Measurements from ENCODE around the gene NUDT6.

NUDT6 gene

DNA sequence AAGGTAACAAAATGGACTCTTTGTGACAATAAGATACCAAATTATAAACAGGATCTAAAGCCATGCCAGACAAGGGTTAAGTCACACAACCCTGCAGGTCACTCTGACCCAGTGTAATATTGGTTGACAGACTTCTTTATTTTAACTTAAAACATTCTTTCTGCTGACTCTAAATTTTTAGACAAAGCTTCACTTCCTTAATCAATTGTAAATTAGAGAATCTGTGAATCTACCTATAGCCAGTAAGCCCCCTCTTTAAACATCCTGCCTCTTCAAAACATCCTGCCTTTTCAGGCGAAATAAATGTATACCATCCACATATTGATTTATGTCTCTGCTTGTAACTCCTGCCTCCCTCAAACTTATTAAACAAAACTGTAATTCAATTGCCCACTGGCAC lies 14.2 kb downstream of the NUDT6 start:
- no peak for ATAC-seq
- no peak for TF ChIP-seq OSR1 (CRISPR knock-in tag; IDR thresholded peaks at IDR 0.05)
- TF ChIP-seq, protein P1, sequence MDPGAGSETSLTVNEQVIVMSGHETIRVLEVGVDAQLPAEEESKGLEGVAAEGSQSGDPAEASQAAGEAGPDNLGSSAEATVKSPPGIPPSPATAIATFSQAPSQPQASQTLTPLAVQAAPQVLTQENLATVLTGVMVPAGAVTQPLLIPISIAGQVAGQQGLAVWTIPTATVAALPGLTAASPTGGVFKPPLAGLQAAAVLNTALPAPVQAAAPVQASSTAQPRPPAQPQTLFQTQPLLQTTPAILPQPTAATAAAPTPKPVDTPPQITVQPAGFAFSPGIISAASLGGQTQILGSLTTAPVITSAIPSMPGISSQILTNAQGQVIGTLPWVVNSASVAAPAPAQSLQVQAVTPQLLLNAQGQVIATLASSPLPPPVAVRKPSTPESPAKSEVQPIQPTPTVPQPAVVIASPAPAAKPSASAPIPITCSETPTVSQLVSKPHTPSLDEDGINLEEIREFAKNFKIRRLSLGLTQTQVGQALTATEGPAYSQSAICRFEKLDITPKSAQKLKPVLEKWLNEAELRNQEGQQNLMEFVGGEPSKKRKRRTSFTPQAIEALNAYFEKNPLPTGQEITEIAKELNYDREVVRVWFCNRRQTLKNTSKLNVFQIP (CRISPR knock-in tag; IDR thresholded peaks at IDR 0.05; ENCODE audit: borderline replicate concordance, low read depth) = no peak
- TF ChIP-seq, protein P2, sequence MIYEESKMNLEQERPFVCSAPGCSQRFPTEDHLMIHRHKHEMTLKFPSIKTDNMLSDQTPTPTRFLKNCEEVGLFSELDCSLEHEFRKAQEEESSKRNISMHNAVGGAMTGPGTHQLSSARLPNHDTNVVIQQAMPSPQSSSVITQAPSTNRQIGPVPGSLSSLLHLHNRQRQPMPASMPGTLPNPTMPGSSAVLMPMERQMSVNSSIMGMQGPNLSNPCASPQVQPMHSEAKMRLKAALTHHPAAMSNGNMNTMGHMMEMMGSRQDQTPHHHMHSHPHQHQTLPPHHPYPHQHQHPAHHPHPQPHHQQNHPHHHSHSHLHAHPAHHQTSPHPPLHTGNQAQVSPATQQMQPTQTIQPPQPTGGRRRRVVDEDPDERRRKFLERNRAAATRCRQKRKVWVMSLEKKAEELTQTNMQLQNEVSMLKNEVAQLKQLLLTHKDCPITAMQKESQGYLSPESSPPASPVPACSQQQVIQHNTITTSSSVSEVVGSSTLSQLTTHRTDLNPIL (CRISPR knock-in tag; IDR thresholded peaks at IDR 0.05; ENCODE audit: low read depth) = no peak
- TF ChIP-seq, protein P3, sequence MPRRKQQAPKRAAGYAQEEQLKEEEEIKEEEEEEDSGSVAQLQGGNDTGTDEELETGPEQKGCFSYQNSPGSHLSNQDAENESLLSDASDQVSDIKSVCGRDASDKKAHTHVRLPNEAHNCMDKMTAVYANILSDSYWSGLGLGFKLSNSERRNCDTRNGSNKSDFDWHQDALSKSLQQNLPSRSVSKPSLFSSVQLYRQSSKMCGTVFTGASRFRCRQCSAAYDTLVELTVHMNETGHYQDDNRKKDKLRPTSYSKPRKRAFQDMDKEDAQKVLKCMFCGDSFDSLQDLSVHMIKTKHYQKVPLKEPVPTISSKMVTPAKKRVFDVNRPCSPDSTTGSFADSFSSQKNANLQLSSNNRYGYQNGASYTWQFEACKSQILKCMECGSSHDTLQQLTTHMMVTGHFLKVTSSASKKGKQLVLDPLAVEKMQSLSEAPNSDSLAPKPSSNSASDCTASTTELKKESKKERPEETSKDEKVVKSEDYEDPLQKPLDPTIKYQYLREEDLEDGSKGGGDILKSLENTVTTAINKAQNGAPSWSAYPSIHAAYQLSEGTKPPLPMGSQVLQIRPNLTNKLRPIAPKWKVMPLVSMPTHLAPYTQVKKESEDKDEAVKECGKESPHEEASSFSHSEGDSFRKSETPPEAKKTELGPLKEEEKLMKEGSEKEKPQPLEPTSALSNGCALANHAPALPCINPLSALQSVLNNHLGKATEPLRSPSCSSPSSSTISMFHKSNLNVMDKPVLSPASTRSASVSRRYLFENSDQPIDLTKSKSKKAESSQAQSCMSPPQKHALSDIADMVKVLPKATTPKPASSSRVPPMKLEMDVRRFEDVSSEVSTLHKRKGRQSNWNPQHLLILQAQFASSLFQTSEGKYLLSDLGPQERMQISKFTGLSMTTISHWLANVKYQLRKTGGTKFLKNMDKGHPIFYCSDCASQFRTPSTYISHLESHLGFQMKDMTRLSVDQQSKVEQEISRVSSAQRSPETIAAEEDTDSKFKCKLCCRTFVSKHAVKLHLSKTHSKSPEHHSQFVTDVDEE (CRISPR knock-in tag; IDR thresholded peaks at IDR 0.05) = no peak
- TF ChIP-seq BACH2 (CRISPR knock-in tag; IDR thresholded peaks at IDR 0.05; ENCODE audit: borderline replicate concordance) = no peak
- TF ChIP-seq, protein P4, sequence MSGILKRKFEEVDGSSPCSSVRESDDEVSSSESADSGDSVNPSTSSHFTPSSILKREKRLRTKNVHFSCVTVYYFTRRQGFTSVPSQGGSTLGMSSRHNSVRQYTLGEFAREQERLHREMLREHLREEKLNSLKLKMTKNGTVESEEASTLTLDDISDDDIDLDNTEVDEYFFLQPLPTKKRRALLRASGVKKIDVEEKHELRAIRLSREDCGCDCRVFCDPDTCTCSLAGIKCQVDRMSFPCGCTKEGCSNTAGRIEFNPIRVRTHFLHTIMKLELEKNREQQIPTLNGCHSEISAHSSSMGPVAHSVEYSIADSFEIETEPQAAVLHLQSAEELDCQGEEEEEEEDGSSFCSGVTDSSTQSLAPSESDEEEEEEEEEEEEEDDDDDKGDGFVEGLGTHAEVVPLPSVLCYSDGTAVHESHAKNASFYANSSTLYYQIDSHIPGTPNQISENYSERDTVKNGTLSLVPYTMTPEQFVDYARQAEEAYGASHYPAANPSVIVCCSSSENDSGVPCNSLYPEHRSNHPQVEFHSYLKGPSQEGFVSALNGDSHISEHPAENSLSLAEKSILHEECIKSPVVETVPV (CRISPR knock-in tag; IDR thresholded peaks at IDR 0.05) = no peak
- no peak for TF ChIP-seq ESRRG (CRISPR knock-in tag; IDR thresholded peaks at IDR 0.05)
- TF ChIP-seq, protein P5, sequence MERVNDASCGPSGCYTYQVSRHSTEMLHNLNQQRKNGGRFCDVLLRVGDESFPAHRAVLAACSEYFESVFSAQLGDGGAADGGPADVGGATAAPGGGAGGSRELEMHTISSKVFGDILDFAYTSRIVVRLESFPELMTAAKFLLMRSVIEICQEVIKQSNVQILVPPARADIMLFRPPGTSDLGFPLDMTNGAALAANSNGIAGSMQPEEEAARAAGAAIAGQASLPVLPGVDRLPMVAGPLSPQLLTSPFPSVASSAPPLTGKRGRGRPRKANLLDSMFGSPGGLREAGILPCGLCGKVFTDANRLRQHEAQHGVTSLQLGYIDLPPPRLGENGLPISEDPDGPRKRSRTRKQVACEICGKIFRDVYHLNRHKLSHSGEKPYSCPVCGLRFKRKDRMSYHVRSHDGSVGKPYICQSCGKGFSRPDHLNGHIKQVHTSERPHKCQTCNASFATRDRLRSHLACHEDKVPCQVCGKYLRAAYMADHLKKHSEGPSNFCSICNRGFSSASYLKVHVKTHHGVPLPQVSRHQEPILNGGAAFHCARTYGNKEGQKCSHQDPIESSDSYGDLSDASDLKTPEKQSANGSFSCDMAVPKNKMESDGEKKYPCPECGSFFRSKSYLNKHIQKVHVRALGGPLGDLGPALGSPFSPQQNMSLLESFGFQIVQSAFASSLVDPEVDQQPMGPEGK (CRISPR knock-in tag; IDR thresholded peaks at IDR 0.05; ENCODE audit: borderline replicate concordance) = no peak

DNA sequence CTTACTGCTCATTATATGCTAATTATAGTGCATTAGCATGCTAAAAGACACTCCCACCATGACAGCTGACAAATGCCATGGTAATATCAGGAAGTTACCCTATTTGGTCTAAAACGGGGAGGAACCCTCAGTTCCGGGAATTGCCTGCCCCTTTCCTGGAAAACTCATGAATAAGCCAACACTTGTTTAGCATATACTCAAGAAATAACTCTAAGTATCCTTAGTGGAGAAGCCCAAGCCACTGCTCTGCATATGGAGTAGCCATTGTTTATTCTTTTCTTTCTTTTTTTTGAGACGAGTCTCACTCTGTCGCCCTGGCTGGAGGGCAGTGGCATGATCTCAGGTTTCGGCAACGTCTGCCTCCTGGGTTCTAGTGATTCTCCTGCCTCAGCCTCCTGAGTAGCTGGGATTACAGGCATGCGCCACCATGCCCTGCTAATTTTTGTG lies 15.5 kb downstream of the NUDT6 start:
- TF ChIP-seq TOX (CRISPR knock-in tag; IDR thresholded peaks at IDR 0.05; ENCODE audit: borderline replicate concordance) = no peak
- TF ChIP-seq, protein P2 (CRISPR knock-in tag; IDR thresholded peaks at IDR 0.05; ENCODE audit: low read depth) = no peak
- ATAC-seq = no peak

DNA sequence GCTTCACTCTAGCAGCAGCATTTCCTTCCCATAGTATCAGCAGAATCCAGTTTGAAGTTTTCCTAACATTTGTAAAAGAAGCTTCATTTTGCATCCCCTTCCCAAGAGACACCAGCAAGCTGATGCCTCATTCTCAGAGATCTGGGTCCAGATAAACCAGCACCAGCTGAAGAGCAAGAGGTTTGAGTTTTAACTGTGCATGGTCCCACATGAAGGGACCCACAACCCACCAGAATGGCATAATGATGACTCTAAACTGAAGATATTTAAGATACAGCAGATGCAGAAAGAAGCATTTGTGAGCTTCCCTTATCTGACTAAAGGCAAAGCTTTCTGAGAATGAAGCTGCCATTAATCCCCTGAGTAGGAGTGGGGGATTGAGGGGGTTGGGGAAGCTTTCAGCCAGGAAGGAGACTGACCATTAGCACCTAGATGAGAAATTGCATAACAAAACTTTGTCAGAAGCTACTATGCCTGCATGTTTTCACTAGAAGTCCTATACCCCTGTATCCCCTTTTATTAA lies 18.6 kb downstream of the NUDT6 start:
- TF ChIP-seq ZFP3 (CRISPR knock-in tag; IDR thresholded peaks at IDR 0.05) = no peak
- ATAC-seq = no peak; the same call in none of the 3 replicates

DNA sequence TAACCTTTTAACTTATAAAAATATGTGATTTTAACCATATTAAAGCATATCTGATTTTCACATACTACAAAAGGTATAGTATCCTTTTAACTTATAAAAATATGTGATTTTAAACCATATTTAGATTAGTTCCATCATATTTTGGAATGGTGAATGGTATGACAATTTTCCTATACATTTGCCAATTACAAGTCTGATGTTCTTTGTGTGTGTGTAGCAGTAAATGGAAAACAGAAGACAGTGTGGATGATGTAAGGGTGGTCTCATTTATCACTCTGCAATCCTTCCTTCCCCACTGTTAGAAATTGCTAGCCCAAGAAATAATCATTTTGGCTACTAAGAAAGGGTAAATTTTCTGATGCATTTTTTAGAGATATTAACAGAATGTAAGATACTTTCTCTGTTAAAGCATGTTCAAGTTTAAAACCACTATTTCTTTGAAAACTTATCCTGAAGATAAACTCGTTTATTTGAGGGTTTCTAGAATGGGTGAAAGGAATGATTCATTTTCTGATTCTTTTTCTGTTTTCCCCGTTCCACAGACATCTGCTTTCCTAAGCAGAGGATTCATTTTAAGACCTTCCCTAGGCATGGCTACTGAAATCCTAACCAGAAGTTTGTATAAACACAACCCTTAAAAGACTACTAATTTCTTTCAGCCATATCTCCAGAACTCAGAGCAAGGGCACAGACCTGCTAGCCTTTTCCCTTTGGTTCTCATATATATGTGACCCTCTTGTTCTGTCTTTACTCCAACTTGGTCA lies 21.0 kb downstream of the NUDT6 start:
- no peak for ATAC-seq
- TF ChIP-seq ZNF8 (CRISPR knock-in tag; IDR thresholded peaks at IDR 0.05) (no peak), TOX (CRISPR knock-in tag; IDR thresholded peaks at IDR 0.05; ENCODE audit: borderline replicate concordance) (no peak), CSDC2 (CRISPR knock-in tag; IDR thresholded peaks at IDR 0.05) (no peak), ZNF565 (CRISPR knock-in tag; conservative IDR thresholded peaks at IDR 0.05; ENCODE audit: low read depth) (no peak), BACH2 (CRISPR knock-in tag; IDR thresholded peaks at IDR 0.05; ENCODE audit: borderline replicate concordance) (no peak), OSR1 (CRISPR knock-in tag; IDR thresholded peaks at IDR 0.05) (no peak), ESRRG (CRISPR knock-in tag; IDR thresholded peaks at IDR 0.05) (no peak), PPARA (CRISPR knock-in tag; IDR thresholded peaks at IDR 0.05; ENCODE audit: borderline replicate concordance) (no peak), TCF4 (CRISPR knock-in tag; IDR thresholded peaks at IDR 0.05; ENCODE audit: borderline replicate concordance) (no peak), ZNF70 (CRISPR knock-in tag; IDR thresholded peaks at IDR 0.05) (no peak), ARNTL (CRISPR knock-in tag; IDR thresholded peaks at IDR 0.05; ENCODE audit: borderline replicate concordance, low read depth) (no peak), GLIS3 (CRISPR knock-in tag; IDR thresholded peaks at IDR 0.05) (no peak), RARB (CRISPR knock-in tag; IDR thresholded peaks at IDR 0.05) (no peak), ZFP3 (CRISPR knock-in tag; IDR thresholded peaks at IDR 0.05) (no peak), ISL1 (CRISPR knock-in tag; IDR thresholded peaks at IDR 0.05) (no peak)
- TF ChIP-seq, protein P2 (CRISPR knock-in tag; IDR thresholded peaks at IDR 0.05; ENCODE audit: low read depth) = no peak
- TF ChIP-seq, protein P4 (CRISPR knock-in tag; IDR thresholded peaks at IDR 0.05) = no peak

Measured in SK-N-SH treated with all-trans-retinoic acid at 6 μM for 48 hours (cell line).